Body of pancreas (tissue), 4 donors: ENCODE measurements around the gene HSF5. TPM values are rescaled to one million over a fixed set of nuclear protein-coding genes. Genes with fewer than 3 reads are reported as not detected.
"Not testable (repeated sequence)": the region's sequence is repeated elsewhere in the genome, so short reads cannot be mapped to it uniquely, and the experiment has no call there.

Source experiments
- ATAC-seq: fragments of 150-250 bp; one replicate; pipeline ENCODE4 v1.9.1; 2016
- DNase-seq, 4 donors: peaks; one replicate each; pipeline ENCODE4 v3.0.0-alpha.2; 2019
- H3K27ac ChIP-seq, 4 donors: fragments of 200-600 bp; sonication (generic); 1 replicate in 3 of 4; 2 replicates in 1 of 4; pipeline versions ENCODE4 v1.5.1 to v1.6.1; 2016 to 2019; ENCODE audit warnings: mild to moderate bottlenecking in 1 of 4, mixed read lengths in 1 of 4, moderate library complexity in 1 of 4
- H3K27me3 ChIP-seq, 2 donors: fragments of 200-600 bp; sonication (generic); one replicate each; pipeline ENCODE4 v1.6.0; 2016; ENCODE audit warnings: mild to moderate bottlenecking in 1 of 2
- H3K36me3 ChIP-seq, 2 donors: fragments of 200-600 bp; sonication (generic); replicated peaks in 1 of 2; 2 replicates each; pipeline ENCODE4 v1.5.1; 2016; ENCODE audit warnings: low read depth in 2 of 2; ENCODE audit not compliant: insufficient read depth in 1 of 2
- H3K4me1 ChIP-seq: fragments of 200-600 bp; sonication (generic); one replicate; pipeline ENCODE4 v1.6.0; 2016
- H3K4me3 ChIP-seq, 2 donors: fragments of 200-600 bp; sonication (generic); 1 replicate in 1 of 2; 2 replicates in 1 of 2; pipeline ENCODE4 v1.5.1; 2016 to 2019
- H3K9me3 ChIP-seq, 3 donors: fragments of 200-600 bp; sonication (generic); 1 replicate in 2 of 3; 2 replicates in 1 of 3; pipeline ENCODE4 v1.5.1; 2016
- POLR2A ChIP-seq, 3 donors: fragments of 450-650 bp; IDR thresholded peaks; one replicate each; pipeline ENCODE4 v1.6.1; 2016; ENCODE audit warnings: antibody characterized with exemption in 3 of 3, mild to moderate bottlenecking in 2 of 3
- WGBS, 2 donors: methylation state at CpG; one replicate each; pipeline ENCODE4 v1.1.5; 2017; 5-methylcytosine and 5-hydroxymethylcytosine counted together
- intact Hi-C: fragments of 100-400 bp; cut with DNase I; formaldehyde crosslinking; loops from one replicate; pipeline ENCODE4 v1.15.1; 2023
- total RNA-seq, 2 donors: library from RNA; depleted of rRNA; stranded (reverse); fragments of >200 nt; gene quantifications; one replicate each; pipeline ENCODE4 v1.1.0, GENCODE V29; 2016
- TF ChIP-seq, protein P1 (sequence below), 7 experiments: fragments of 450-650 bp in 4 of 7; fragments of 200-600 bp in 3 of 7; sonication (generic) in 3 of 7; IDR thresholded peaks; one replicate each; pipeline ENCODE4 v1.5.1; 2016 to 2019; ENCODE audit warnings: antibody characterized with exemption in 7 of 7

The HSF5 gene
- total RNA-seq, 2 donors from 2014 or later = not detected

DNA sequence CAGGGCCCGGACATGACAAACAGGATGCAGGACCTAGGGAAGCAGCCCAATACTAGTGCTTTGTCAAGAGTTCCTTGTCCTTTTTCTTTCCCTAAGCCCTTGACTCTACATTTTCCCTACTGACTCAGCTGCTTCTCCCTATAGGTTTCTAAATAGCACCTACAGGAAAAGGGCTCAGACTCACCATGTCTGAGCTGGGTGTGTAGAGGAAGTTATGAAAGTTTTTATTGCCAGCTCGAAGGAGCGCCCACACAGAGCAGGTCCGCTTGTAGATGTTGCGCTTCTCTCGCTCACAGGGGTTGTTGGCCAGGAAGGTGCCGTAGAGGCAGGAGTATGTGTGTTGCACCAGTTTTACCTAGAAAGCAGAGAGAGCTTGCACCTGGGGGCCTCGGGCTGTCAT lies 15.7 kb upstream of the HSF5 start:
- no peak for ATAC-seq
- TF ChIP-seq POLR2A (IDR thresholded peaks at IDR 0.05) = no peak
- TF ChIP-seq, protein P1, sequence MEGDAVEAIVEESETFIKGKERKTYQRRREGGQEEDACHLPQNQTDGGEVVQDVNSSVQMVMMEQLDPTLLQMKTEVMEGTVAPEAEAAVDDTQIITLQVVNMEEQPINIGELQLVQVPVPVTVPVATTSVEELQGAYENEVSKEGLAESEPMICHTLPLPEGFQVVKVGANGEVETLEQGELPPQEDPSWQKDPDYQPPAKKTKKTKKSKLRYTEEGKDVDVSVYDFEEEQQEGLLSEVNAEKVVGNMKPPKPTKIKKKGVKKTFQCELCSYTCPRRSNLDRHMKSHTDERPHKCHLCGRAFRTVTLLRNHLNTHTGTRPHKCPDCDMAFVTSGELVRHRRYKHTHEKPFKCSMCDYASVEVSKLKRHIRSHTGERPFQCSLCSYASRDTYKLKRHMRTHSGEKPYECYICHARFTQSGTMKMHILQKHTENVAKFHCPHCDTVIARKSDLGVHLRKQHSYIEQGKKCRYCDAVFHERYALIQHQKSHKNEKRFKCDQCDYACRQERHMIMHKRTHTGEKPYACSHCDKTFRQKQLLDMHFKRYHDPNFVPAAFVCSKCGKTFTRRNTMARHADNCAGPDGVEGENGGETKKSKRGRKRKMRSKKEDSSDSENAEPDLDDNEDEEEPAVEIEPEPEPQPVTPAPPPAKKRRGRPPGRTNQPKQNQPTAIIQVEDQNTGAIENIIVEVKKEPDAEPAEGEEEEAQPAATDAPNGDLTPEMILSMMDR (IDR thresholded peaks at IDR 0.05) = no peak

DNA sequence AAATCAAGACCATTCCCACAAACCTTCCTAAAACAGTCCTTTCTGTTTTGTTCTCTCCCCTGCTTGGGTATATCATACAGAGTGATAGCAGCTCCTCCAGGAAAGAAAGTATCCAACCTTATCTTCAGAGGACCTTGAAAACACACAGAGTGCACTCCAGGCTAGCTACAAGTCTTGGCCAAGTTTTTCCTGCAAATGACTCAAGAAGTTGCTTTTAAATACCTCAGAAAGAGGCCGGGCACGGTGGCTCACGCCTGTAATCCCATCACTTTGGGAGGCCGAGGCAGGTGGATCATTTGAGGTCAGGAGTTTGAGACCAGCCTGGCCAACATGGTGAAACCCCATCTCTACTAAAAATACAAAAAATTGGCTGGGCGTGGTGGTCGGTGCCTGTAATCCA lies 14.9 kb upstream of the HSF5 start:
- H3K27me3 ChIP-seq, DNase-seq, H3K27ac ChIP-seq, H3K4me3 ChIP-seq, H3K4me1 ChIP-seq, intact Hi-C loops, ATAC-seq, H3K9me3 ChIP-seq: not testable (repeated sequence)
- 72 to 81% methylated on average over 6 of the region's 6 CpGs for WGBS, 2 donors
- peaks cover 0 to 43% of the 10 kb centered on the region in 2 donors for H3K36me3 ChIP-seq

More for the DNA sequence above, 15.7 kb upstream of the HSF5 start:
- WGBS, 2 donors = 91 to 92% methylated on average over 8 of the region's 8 CpGs
- no peaks in the 10 kb centered on the region for H3K4me1 ChIP-seq
- peaks cover 0 to 50% of the 10 kb centered on the region in 2 donors for H3K36me3 ChIP-seq
- intact Hi-C loops = no loop called here
- H3K27ac ChIP-seq = no peak overlapping the region
- H3K27me3 ChIP-seq = no peaks in the 10 kb centered on the region
- no peak overlapping the region for H3K4me3 ChIP-seq
- H3K9me3 ChIP-seq = no peaks in the 10 kb centered on the region
- no peak for DNase-seq

DNA sequence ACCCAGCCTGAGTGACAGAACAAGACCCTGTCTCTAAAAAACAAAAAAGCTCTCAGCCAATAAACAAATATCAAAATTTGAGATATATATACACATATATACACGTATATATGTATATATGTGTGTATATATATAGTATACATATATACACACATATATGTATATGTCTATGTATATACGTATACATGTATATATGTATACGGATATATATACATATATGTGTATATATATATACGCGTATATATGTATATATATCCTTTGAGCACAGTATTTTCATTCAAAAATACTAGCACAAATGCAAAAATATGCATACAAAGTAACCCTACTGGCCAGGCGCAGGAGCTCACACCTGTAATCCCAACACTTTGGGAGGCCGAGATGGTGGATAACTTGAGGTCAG lies 13.2 kb upstream of the HSF5 start:
- TF ChIP-seq, protein P1 (IDR thresholded peaks at IDR 0.05) = no peak
- TF ChIP-seq POLR2A (IDR thresholded peaks at IDR 0.05) = no peak
- no peak for ATAC-seq

DNA sequence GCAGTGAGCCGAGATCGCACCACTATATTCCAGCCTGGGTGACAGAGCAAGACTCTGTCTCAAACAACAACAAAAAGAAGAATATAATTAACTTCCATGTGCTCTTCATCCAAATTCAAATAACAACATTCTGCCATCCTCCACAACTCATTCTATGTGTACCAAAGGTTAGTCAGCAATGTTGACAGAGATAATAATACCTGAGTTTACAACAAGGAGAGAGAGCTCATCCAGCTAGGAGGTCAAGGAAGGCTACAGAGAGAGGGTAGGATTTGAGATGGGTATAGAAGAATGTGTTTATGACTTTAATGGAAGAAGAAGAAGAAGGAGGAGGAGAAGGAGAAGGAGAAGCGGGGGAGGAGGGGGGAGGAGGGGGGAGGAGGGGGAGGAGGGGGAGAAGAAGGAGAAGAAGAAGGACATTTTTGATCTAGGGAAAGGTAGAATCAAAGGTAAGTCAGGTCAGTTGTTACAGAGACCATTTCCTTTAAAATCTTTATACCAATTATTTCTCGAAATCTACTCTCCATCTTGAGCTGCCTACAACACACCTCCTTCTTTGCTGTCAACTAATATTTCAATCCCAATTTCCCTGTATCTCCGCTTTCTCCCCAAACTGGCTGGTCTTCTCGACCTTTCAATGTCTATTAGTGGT lies 10.1 kb upstream of the HSF5 start:
- H3K36me3 ChIP-seq = peaks cover 0 to 43% of the 10 kb centered on the region in 2 donors
- TF ChIP-seq, protein P1 (IDR thresholded peaks at IDR 0.05) = no peak
- no peak for TF ChIP-seq POLR2A (IDR thresholded peaks at IDR 0.05)
- ATAC-seq (no peak), DNase-seq (no peak)
- no peak overlapping the region for H3K27ac ChIP-seq
- H3K4me1 ChIP-seq = no peaks in the 10 kb centered on the region
- H3K27me3 ChIP-seq = no peaks in the 10 kb centered on the region
- no peak overlapping the region for H3K4me3 ChIP-seq
- 86 to 92% methylated on average over 6 of the region's 6 CpGs for WGBS, 2 donors
- H3K9me3 ChIP-seq = no peaks in the 10 kb centered on the region
- intact Hi-C loops = no loop called here

More for the DNA sequence above, 13.2 kb upstream of the HSF5 start:
- Histone ChIP-seq H3K9me3 (no peaks in the 10 kb centered on the region), H3K27me3 (no peaks in the 10 kb centered on the region), H3K4me3 (no peak overlapping the region), H3K27ac (no peak overlapping the region), H3K36me3 (peaks cover 0 to 38% of the 10 kb centered on the region in 2 donors), H3K4me1 (no peaks in the 10 kb centered on the region)
- DNase-seq = no peak
- WGBS, 2 donors = 92% methylated on average over 7 of the region's 7 CpGs
- intact Hi-C loops = no loop called here

DNA sequence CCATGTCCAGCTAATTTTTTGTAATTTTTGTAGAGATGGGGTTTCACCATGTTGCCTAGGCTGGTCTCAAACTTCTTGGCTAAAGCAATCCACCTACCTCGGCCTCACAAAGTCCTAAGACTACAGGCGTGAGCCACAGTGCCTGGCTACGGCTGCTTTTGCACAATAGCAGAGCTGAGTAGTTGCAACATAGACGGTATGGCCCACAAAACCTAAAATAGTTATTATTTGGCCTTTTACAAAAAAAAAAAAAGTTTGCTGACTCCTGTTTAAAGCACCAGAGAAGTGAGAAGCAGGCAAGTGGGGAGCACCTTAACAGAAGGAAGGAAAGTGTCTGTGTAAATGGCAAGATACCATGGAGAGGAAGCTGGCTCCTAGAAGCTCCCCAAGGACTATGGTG lies 5.3 kb upstream of the HSF5 start:
- peaks cover 13 to 54% of the 10 kb centered on the region in 2 donors for H3K36me3 ChIP-seq
- ATAC-seq = no peak
- TF ChIP-seq POLR2A (IDR thresholded peaks at IDR 0.05) = no peak

More for the DNA sequence above, 5.3 kb upstream of the HSF5 start:
- no peak overlapping the region for H3K27ac ChIP-seq
- intact Hi-C loops = no loop called here
- no peaks in the 10 kb centered on the region for H3K9me3 ChIP-seq
- no peak for DNase-seq
- WGBS, 2 donors = 89 to 93% methylated on average over 4 of the region's 4 CpGs
- H3K4me1 ChIP-seq = no peaks in the 10 kb centered on the region
- H3K27me3 ChIP-seq = no peaks in the 10 kb centered on the region
- H3K4me3 ChIP-seq = no peak overlapping the region
